ENCODE measurements around the gene PTAR1.
A peak's percentile ranks its signal among the peaks of the same experiment; 100 is the strongest.

The PTAR1 gene

GRCh38 chr9:69674112-69674685 is 85.6 kb downstream of the PTAR1 start:
- DNase-seq: no peak

- peak; percentile 76 for DNase-seq
Observed at GRCh38 chr9:69673311-69673640, 86.5 kb downstream of the PTAR1 start.

- peak; percentile 88 for DNase-seq
Observed at GRCh38 chr9:69672596-69673310, 87.1 kb downstream of the PTAR1 start.

GRCh38 chr9:69671879-69672595 is 87.8 kb downstream of the PTAR1 start, which contains the start of gene APBA1:
APBA1 (minus strand) TSS chr9:69672371.
- DNase-seq: peak; percentile 70

GRCh38 chr9:69671311-69671878 is 88.4 kb downstream of the PTAR1 start:
- DNase-seq: no peak

- no peak for DNase-seq
Observed at GRCh38 chr9:69667306-69667705, 92.5 kb downstream of the PTAR1 start.

GRCh38 chr9:69660304-69660703 is 99.5 kb downstream of the PTAR1 start:
- DNase-seq: peak; percentile 63

Measured in NCI-H2171 (cell line).